NCI-H2227 (cell line): Measurements from ENCODE around the gene IQCE.

Experiments used
- DNase-seq: peaks from one replicate; lab custom pipeline; 2025; ENCODE audit not compliant: unreplicated experiment; lab: John Stamatoyannopoulos, UW

The IQCE gene

GRCh38 chr7:2644220-2644561 is 85.4 kb downstream of the IQCE start:
- DNase-seq: no peak

GRCh38 chr7:2644562-2645273 is 85.9 kb downstream of the IQCE start:
- DNase-seq: no peak

- no peak for DNase-seq
Measured at GRCh38 chr7:2645274-2645868, 86.6 kb downstream of the IQCE start.

GRCh38 chr7:2646336-2646679 is 87.5 kb downstream of the IQCE start:
- no peak for DNase-seq

GRCh38 chr7:2646680-2647571 is 88.1 kb downstream of the IQCE start:
- DNase-seq: no peak

- DNase-seq: no peak
Measured at GRCh38 chr7:2647594-2648172, 88.9 kb downstream of the IQCE start.

- DNase-seq: no peak
Measured at GRCh38 chr7:2649139-2649838, 90.5 kb downstream of the IQCE start.

- no peak for DNase-seq
Measured at GRCh38 chr7:2649991-2650390, 91.2 kb downstream of the IQCE start.

- DNase-seq: no peak
Measured at GRCh38 chr7:2650451-2650850, 91.7 kb downstream of the IQCE start.

GRCh38 chr7:2651336-2651735 is 92.6 kb downstream of the IQCE start:
- DNase-seq: no peak

GRCh38 chr7:2651847-2652735 is 93.3 kb downstream of the IQCE start:
- no peak for DNase-seq

GRCh38 chr7:2652736-2653060 is 93.9 kb downstream of the IQCE start:
- no peak for DNase-seq

GRCh38 chr7:2654059-2654458 is 95.3 kb downstream of the IQCE start:
- no peak for DNase-seq

- DNase-seq: no peak
Measured at GRCh38 chr7:2655870-2656614, 97.3 kb downstream of the IQCE start.

GRCh38 chr7:2657208-2657607 is 98.4 kb downstream of the IQCE start:
- DNase-seq: no peak

- no peak for DNase-seq
Measured at GRCh38 chr7:2657920-2658671, 99.3 kb downstream of the IQCE start.

GRCh38 chr7:2658941-2659340 is 100.2 kb downstream of the IQCE start:
- DNase-seq: no peak

- no peak for DNase-seq
Measured at GRCh38 chr7:2659556-2660358, 101.0 kb downstream of the IQCE start.
